ENCODE data around the gene ASAP3. TPM values are rescaled to one million over a fixed set of nuclear protein-coding genes. Genes with fewer than 3 reads are reported as not detected.

The ASAP3 gene
- total and polyA plus RNA-seq, 2 experiments from 2014 or later: 13.9 to 27.3 TPM

GRCh38 chr1:23481904-23482303, 2.1 kb downstream of the ASAP3 start:
- Histone ChIP-seq H3K9me2 (ENCODE audit: insufficient read depth) (no peaks in the 10 kb centered on the region), H3K27me3 (replicated peaks; ENCODE audit: insufficient read depth) (no peaks in the 10 kb centered on the region), H3F3A (ENCODE audit: insufficient read depth) (peaks cover 12% of the 10 kb centered on the region; the same call in 1 of the 2 replicates), H3K4me3 (no peak overlapping the region), H3K27ac (no peak overlapping the region), H3K79me2 (ENCODE audit: insufficient read depth) (peaks cover 30% of the 10 kb centered on the region), H3K9ac (no peak overlapping the region), H4K20me1 (ENCODE audit: insufficient read depth) (no peaks in the 10 kb centered on the region), H3K9me3 (ENCODE audit: low read depth) (no peaks in the 10 kb centered on the region), H3K4me2 (ENCODE audit: unreplicated experiment) (no peak overlapping the region), H3K36me3 (ENCODE audit: low read depth) (no peaks in the 10 kb centered on the region), H3K4me1 (ENCODE audit: insufficient read depth) (peaks cover 7% of the 10 kb centered on the region), H2AFZ (no peak overlapping the region)
- in situ Hi-C loops (cut with MboI): no loop called here
- WGBS, 2 experiments (ENCODE audit: low coverage in 1 of 2, low lambda C conversion rate in 2 of 2, missing lambda C conversion rate in 2 of 2): 87% methylated on average over 6 of the region's 6 CpGs
- no peak for DNase-seq
- TF ChIP-seq EZH2phosphoT487 (IDR thresholded peaks at IDR 0.05; ENCODE audit: insufficient read depth, low read depth) (no peak), EZH2 (IDR thresholded peaks at IDR 0.05; ENCODE audit: insufficient read depth, poor library complexity, severe bottlenecking) (no peak)

GRCh38 chr1:23481026-23481597, 2.9 kb downstream of the ASAP3 start:
- H3K4me2 ChIP-seq (ENCODE audit: unreplicated experiment): no peak overlapping the region
- no peaks in the 10 kb centered on the region for H4K20me1 ChIP-seq (ENCODE audit: insufficient read depth)
- 91 to 94% methylated on average over 7 of the region's 7 CpGs for whole genome bisulfite sequencing, 2 experiments (ENCODE audit: low coverage in 1 of 2, low lambda C conversion rate in 2 of 2, missing lambda C conversion rate in 2 of 2)
- H3K27me3 ChIP-seq (replicated peaks; ENCODE audit: insufficient read depth): no peaks in the 10 kb centered on the region
- H3K36me3 ChIP-seq (ENCODE audit: low read depth): no peaks in the 10 kb centered on the region
- H3K9ac ChIP-seq: no peak overlapping the region
- H3K9me3 ChIP-seq (ENCODE audit: low read depth): no peaks in the 10 kb centered on the region
- peaks cover 19% of the 10 kb centered on the region for H3F3A ChIP-seq (ENCODE audit: insufficient read depth)
- peaks cover 8% of the 10 kb centered on the region for H3K4me1 ChIP-seq (ENCODE audit: insufficient read depth)
- no peak overlapping the region for H3K4me3 ChIP-seq
- TF ChIP-seq EZH2 (IDR thresholded peaks at IDR 0.05; ENCODE audit: insufficient read depth, poor library complexity, severe bottlenecking) (no peak), EZH2phosphoT487 (IDR thresholded peaks at IDR 0.05; ENCODE audit: insufficient read depth, low read depth) (no peak)
- in situ Hi-C loops (cut with MboI): no loop called here
- H3K9me2 ChIP-seq (ENCODE audit: insufficient read depth): no peaks in the 10 kb centered on the region
- no peak overlapping the region for H2AFZ ChIP-seq
- H3K79me2 ChIP-seq (ENCODE audit: insufficient read depth): peaks cover 30% of the 10 kb centered on the region
- H3K27ac ChIP-seq: no peak overlapping the region
- DNase-seq: no peak

GRCh38 chr1:23480187-23481025, 3.6 kb downstream of the ASAP3 start:
- H3K4me1 ChIP-seq (ENCODE audit: insufficient read depth): peaks cover 15% of the 10 kb centered on the region
- H3K4me3 ChIP-seq: no peak overlapping the region
- H3K9me3 ChIP-seq (ENCODE audit: low read depth): no peaks in the 10 kb centered on the region
- in situ Hi-C loops (cut with MboI): no loop called here
- no peak overlapping the region for H3K27ac ChIP-seq
- no peaks in the 10 kb centered on the region for H3K27me3 ChIP-seq (replicated peaks; ENCODE audit: insufficient read depth)
- WGBS, 2 experiments (ENCODE audit: low coverage in 1 of 2, low lambda C conversion rate in 2 of 2, missing lambda C conversion rate in 2 of 2): 98 to 99% methylated on average over 4 of the region's 4 CpGs
- no peaks in the 10 kb centered on the region for H3K9me2 ChIP-seq (ENCODE audit: insufficient read depth)
- H3K4me2 ChIP-seq (ENCODE audit: unreplicated experiment): no peak overlapping the region
- peaks cover 25% of the 10 kb centered on the region for H3F3A ChIP-seq (ENCODE audit: insufficient read depth)
- no peak overlapping the region for H2AFZ ChIP-seq
- no peaks in the 10 kb centered on the region for H4K20me1 ChIP-seq (ENCODE audit: insufficient read depth)
- no peak overlapping the region for H3K9ac ChIP-seq
- TF ChIP-seq EZH2 (IDR thresholded peaks at IDR 0.05; ENCODE audit: insufficient read depth, poor library complexity, severe bottlenecking) (no peak), EZH2phosphoT487 (IDR thresholded peaks at IDR 0.05; ENCODE audit: insufficient read depth, low read depth) (no peak)
- H3K79me2 ChIP-seq (ENCODE audit: insufficient read depth): peaks cover 30% of the 10 kb centered on the region
- no peak for DNase-seq
- no peaks in the 10 kb centered on the region for H3K36me3 ChIP-seq (ENCODE audit: low read depth)

- Histone ChIP-seq H3K27ac (peak overlapping the region; percentile 34; the same call in 1 of the 2 replicates), H3K4me3 (no peak overlapping the region), H3K9me2 (ENCODE audit: insufficient read depth) (no peaks in the 10 kb centered on the region), H4K20me1 (ENCODE audit: insufficient read depth) (no peaks in the 10 kb centered on the region), H3F3A (ENCODE audit: insufficient read depth) (peaks cover 26% of the 10 kb centered on the region), H3K79me2 (ENCODE audit: insufficient read depth) (peaks cover 30% of the 10 kb centered on the region), H3K9ac (peak overlapping the region; percentile 37; the same call in 1 of the 2 replicates), H3K4me1 (ENCODE audit: insufficient read depth) (peaks cover 23% of the 10 kb centered on the region), H2AFZ (no peak overlapping the region), H3K9me3 (ENCODE audit: low read depth) (no peaks in the 10 kb centered on the region), H3K27me3 (replicated peaks; ENCODE audit: insufficient read depth) (no peaks in the 10 kb centered on the region), H3K4me2 (ENCODE audit: unreplicated experiment) (peak overlapping the region; percentile 7), H3K36me3 (ENCODE audit: low read depth) (no peaks in the 10 kb centered on the region)
- in situ Hi-C loops (cut with MboI): no loop called here
- 65 to 68% methylated on average over 2 of the region's 2 CpGs for WGBS, 2 experiments (ENCODE audit: low coverage in 1 of 2, low lambda C conversion rate in 2 of 2, missing lambda C conversion rate in 2 of 2)
- TF ChIP-seq EZH2 (IDR thresholded peaks at IDR 0.05; ENCODE audit: insufficient read depth, poor library complexity, severe bottlenecking): no peak
- no peak for TF ChIP-seq EZH2phosphoT487 (IDR thresholded peaks at IDR 0.05; ENCODE audit: insufficient read depth, low read depth)
- no peak for DNase-seq
Observed at GRCh38 chr1:23479666-23479941, 4.4 kb downstream of the ASAP3 start.

All from GM23248 (cell line).